Nephron (organoid): ENCODE results near the gene LRP5.
A peak's percentile ranks its signal among the peaks of the same experiment; 100 is the strongest.

Source experiments
- H3K27ac Mint-ChIP-seq, 3 experiments: 2 replicates each; pipeline ENCODE4 v1.8.0; 2020; ENCODE audit warnings: mixed read lengths in 3 of 3, mild to moderate bottlenecking in 2 of 3, moderate library complexity in 1 of 3
- H3K27me3 Mint-ChIP-seq: 2 replicates; pipeline ENCODE4 v1.8.0; 2021; ENCODE audit warnings: low read depth, mild to moderate bottlenecking, moderate library complexity, mixed read lengths
- H3K36me3 Mint-ChIP-seq: 2 replicates; pipeline ENCODE4 v1.8.0; 2020; ENCODE audit warnings: low read depth, mixed read lengths
- H3K4me1 Mint-ChIP-seq: 2 replicates; pipeline ENCODE4 v1.8.0; 2020; ENCODE audit warnings: mixed read lengths
- H3K4me3 Mint-ChIP-seq, 3 experiments: 2 replicates each; pipeline ENCODE4 v1.8.0; 2020; ENCODE audit warnings: mild to moderate bottlenecking in 3 of 3, mixed read lengths in 3 of 3, moderate library complexity in 2 of 3
- H3K9me3 Mint-ChIP-seq: 2 replicates; pipeline ENCODE4 v1.8.0; 2020; ENCODE audit warnings: mixed read lengths
- CTCF ChIP-seq, 3 experiments: fragments of 200-600 bp; sonication (generic); IDR thresholded peaks; one replicate each; pipeline ENCODE4 v1.5.0; 2021; ENCODE audit warnings: antibody characterized with exemption in 3 of 3; ENCODE audit not compliant: unreplicated experiment in 3 of 3

Gene LRP5

GRCh38 chr11:68315171-68315920 is 3.0 kb downstream of the LRP5 start:
- peak overlapping the region; percentile 94 to 98 (median 98) for H3K27ac Mint-ChIP-seq
- peaks cover 5% of the 10 kb centered on the region for H3K27me3 Mint-ChIP-seq
- H3K36me3 Mint-ChIP-seq, result peaks cover 4% of the 10 kb centered on the region
- no peak for TF ChIP-seq CTCF (IDR thresholded peaks at IDR 0.05; ENCODE audit: unreplicated experiment in 3 of 3)
- H3K4me3 Mint-ChIP-seq, result peak overlapping the region; percentile 89 to 100 (median 98)
- peaks cover 46% of the 10 kb centered on the region for H3K4me1 Mint-ChIP-seq
- H3K9me3 Mint-ChIP-seq, result no peaks in the 10 kb centered on the region

- Mint-ChIP-seq H3K36me3 (peaks cover 17% of the 10 kb centered on the region), H3K4me3 (peak overlapping the region in 1 of 3 experiments; percentile 79), H3K4me1 (peaks cover 49% of the 10 kb centered on the region), H3K9me3 (no peaks in the 10 kb centered on the region), H3K27ac (peak overlapping the region in 1 of 3 experiments; percentile 98), H3K27me3 (no peaks in the 10 kb centered on the region)
- TF ChIP-seq CTCF (IDR thresholded peaks at IDR 0.05; ENCODE audit: unreplicated experiment in 3 of 3), result no peak
These were observed 4.9 kb downstream of the LRP5 start for GRCh38 chr11:68317147-68317785.

GRCh38 chr11:68321293-68322051 is 9.1 kb downstream of the LRP5 start:
- Mint-ChIP-seq H3K36me3 (peaks cover 17% of the 10 kb centered on the region), H3K27ac (no peak overlapping the region), H3K4me1 (peaks cover 32% of the 10 kb centered on the region), H3K9me3 (no peaks in the 10 kb centered on the region), H3K4me3 (no peak overlapping the region), H3K27me3 (no peaks in the 10 kb centered on the region)
- no peak for TF ChIP-seq CTCF (IDR thresholded peaks at IDR 0.05; ENCODE audit: unreplicated experiment in 3 of 3)

GRCh38 chr11:68322052-68322430 is 9.7 kb downstream of the LRP5 start:
- Mint-ChIP-seq H3K4me1 (peaks cover 28% of the 10 kb centered on the region), H3K27ac (peak overlapping the region in 1 of 3 experiments; percentile 3), H3K9me3 (no peaks in the 10 kb centered on the region), H3K36me3 (peaks cover 17% of the 10 kb centered on the region), H3K27me3 (no peaks in the 10 kb centered on the region), H3K4me3 (no peak overlapping the region)
- no peak for TF ChIP-seq CTCF (IDR thresholded peaks at IDR 0.05; ENCODE audit: unreplicated experiment in 3 of 3)

GRCh38 chr11:68324241-68324640 is 11.8 kb downstream of the LRP5 start:
- H3K4me3 Mint-ChIP-seq, result no peak overlapping the region

More at GRCh38 chr11:68324241-68324640, 11.8 kb downstream of the LRP5 start:
- Mint-ChIP-seq H3K27ac (no peak overlapping the region), H3K9me3 (no peaks in the 10 kb centered on the region), H3K4me1 (peaks cover 49% of the 10 kb centered on the region), H3K27me3 (no peaks in the 10 kb centered on the region), H3K36me3 (peaks cover 17% of the 10 kb centered on the region)
- TF ChIP-seq CTCF (IDR thresholded peaks at IDR 0.05; ENCODE audit: unreplicated experiment in 3 of 3), result no peak
